Measurements from ENCODE around the gene CD74. TPM values are rescaled to one million over a fixed set of nuclear protein-coding genes. Genes with fewer than 3 reads are reported as not detected.
"Not testable (repeated sequence)": the region's sequence is repeated elsewhere in the genome, so short reads cannot be mapped to it uniquely, and the experiment has no call there.

The CD74 gene
- total RNA-seq, result 100 to 1,000 TPM; 255 to 433 TPM
- long read RNA-seq, transcript CD74-201 (9 exons, 981 nt), result minor isoform, 29 of 147 reads
- long read RNA-seq, transcript CD74-202 (8 exons, 1,449 nt), result major isoform, 113 of 147 reads
- long read RNA-seq, partial matches to known transcripts, result 5 of 147 reads
- long read RNA-seq, other reads (novel, unspliced or antisense), result 0 of 147 reads

DNA sequence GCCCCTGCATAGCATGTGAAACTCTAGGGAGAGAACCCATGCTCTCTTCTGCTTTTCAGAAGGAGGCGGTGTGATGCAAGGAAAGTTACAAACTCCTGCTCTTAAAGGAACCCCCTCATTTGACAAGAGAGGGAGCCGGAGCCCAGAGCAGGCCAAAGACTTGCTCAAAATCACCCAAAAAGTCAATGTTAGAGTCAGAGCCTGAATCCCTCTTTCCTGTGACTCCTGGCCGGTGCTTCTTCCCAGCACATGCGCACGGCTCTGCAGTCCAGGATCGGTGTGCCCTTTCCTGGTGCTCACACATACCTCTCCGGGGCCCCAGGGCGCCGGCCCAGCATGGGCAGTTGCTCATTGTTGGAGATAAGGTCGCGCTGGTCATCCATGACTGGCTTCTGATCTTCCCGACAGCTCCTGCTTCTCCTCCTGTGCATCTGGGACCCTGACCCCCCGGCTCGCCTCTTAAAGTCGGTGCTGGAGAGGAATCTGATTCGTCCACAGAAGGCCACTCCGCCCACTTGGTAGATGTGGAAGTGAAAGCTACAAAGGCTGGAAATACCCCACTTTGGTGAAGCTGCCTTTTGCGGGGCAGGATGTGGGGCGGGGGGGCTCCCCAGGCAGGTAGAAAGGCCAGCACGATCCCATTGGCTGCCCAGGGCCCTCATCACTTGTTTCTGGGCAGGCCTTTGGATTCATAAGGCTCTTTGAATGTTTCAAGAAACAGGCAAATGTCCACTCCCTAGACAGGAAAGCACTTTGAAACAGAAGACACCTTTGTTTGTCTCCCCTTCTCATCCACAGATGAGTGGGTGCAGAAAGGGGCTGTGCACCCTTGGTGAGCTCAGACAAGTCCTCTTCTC, at the start of gene CD74:
TSS of gene CD74 (minus strand) at position 592 of the 857 bp plus-strand sequence. CDS start at position 431, 161 bp downstream.
- DNase-seq, result peak; percentile 84
- intact Hi-C loops (cut with DNase I), result no loop called here
- ATAC-seq, result peak; percentile 74 to 75

DNA sequence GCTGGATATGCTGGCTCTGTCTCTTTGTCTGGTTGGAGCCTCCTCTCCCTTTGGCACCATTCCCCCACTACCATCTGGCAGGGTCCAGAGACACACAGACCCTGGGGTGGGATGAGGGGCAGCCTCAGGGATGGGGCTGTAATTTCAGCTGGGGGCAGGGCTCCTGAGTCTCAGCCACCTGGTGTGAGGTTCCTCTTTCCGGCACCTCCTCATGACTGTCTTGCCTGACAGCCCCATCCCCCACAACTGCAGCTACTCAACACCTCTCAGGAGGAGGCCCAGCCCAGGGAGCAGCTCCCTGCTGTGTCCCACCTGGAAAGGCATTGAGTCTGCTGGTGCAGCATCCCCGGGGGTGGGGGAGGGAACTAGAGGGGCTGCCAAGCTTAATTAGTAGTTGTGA, 48.5 kb upstream of the CD74 start:
- intact Hi-C loops (cut with DNase I), result loop anchor here in 1 of 2 donors (5.0 kb wide), 1 partner anchor 81 kb away; no protein-coding TSS in a partner anchor
- no peak for DNase-seq
- ATAC-seq, result no peak

DNA sequence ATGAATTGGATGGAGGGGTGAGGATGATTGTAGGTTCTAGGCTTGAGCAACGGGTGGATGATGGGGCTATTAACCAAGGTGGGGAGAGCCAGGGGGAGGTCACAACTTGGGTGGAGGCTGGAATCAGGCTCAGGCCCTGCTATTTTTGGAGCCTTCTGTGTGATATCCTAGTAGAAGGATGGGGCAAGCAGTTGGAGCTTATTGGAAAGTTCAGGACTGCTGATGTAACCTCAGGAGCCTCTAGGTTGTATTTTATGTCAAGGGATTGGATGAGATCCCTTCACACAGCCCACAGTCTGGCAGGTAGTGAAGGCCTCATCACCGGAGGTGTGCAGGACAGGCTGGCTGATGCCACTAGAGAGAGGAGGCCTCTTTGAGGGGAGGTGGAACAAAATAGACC, 48.1 kb upstream of the CD74 start:
- DNase-seq (no peak), ATAC-seq (no peak)
- intact Hi-C loops (cut with DNase I), result loop anchor here in 1 of 2 donors (5.0 kb wide), 1 partner anchor 82 kb away; no protein-coding TSS in a partner anchor

DNA sequence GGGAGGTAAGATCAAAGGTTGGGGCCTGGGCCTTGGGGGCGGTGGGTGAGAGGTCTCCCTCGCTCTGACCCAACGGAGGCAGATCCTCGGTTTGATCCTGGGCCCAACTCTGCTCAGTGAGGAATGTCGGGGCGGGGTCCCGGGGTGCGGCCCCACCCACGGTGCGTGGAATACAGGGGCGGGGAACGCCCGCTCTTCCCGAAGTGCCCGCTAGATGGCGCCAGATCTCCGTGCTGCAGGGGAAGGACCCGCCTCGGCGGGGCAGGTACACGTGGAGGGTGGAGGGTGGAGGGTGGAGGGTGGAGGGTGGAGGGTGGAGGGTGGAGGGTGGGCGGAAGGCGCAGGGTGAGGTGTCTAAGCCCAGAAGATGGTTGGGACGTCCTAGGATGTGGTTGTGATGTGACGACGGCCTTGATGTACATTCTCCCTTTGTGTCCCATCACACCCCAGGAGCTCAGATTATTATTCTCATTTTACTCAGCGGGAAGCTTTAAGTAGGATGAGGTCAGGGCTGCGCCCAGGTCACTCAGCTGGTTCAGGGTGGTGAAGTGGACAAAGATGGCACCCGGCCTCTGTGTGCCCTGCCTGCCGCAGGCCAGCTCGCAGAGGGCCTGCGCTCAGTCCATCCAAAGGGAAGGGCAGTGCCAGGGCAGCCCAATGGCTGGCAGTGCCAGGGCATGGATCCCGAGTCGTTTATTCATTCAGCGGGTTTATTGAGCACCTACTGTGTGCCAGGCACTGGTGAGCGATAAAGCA, 46.3 kb upstream of the CD74 start:
- intact Hi-C loops (cut with DNase I), result loop anchor here in 1 of 2 donors (1.0 to 10.0 kb wide), 3 partner anchors 64 to 246 kb away; partner anchors contain the start of gene RBM22
- ATAC-seq (peak; percentile 94 to 95), DNase-seq (peak; percentile 84)

DNA sequence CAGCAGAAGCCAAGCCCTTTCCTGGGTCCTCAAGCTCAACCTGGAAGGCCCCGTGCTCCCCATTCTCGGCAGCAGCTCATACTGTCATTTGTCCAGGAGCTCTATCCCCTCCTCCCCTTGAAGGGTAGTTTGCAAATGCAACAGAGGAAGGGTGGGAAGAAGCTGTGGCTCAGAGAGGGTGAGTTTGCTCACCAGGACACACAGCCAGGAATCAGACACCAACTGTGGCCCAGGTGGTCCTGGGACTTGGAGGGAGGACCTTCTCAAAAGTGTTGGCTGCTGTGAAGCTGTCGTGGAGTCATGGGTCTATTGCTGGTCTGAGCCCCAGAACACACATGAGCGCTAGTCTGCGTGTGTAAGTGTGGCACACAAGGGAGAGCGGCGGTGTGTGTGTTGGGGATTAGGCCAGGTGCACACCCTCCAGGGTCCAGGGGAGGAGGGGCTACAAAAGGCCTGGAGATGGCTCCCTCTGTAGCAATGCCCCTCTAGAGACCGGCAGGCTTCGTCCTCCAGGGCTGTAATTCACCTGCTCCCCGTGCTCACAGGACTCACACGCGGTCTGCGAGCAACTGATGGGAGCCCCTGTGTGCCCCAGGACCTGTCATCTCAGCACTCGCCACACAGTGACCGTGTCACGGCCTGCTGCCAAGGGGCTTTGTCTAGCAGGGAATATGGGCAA, 45.0 kb upstream of the CD74 start:
- no peak for ATAC-seq
- no peak for DNase-seq
- intact Hi-C loops (cut with DNase I), result loop anchor here in 1 of 2 donors (2.0 to 10.0 kb wide), 2 partner anchors 87 to 247 kb away; partner anchors contain the start of gene RBM22

DNA sequence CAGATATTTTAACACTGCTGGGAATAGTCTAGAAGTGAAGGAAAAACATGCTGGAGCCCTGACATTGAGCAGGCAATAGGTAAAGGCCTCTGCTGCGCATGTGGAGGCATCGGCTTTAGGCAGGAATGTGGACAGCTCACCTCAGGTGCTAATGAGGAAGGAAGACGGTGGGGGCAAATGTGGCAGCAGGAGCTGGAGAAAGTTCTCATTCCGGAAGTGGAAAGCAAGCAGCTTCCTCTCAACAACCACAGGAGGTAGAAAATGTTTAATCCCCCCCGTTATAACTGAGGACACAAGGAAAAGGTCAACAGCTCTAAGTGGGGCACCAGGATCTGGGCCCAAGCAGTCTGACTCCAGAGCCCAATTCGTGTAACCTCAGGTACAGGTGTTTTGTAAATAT, 44.4 kb upstream of the CD74 start:
- intact Hi-C loops (cut with DNase I), result loop anchor here in 1 of 2 donors (10.0 kb wide), 1 partner anchor 248 kb away; the partner anchor contains the start of gene RBM22
- DNase-seq (no peak), ATAC-seq (no peak)

DNA sequence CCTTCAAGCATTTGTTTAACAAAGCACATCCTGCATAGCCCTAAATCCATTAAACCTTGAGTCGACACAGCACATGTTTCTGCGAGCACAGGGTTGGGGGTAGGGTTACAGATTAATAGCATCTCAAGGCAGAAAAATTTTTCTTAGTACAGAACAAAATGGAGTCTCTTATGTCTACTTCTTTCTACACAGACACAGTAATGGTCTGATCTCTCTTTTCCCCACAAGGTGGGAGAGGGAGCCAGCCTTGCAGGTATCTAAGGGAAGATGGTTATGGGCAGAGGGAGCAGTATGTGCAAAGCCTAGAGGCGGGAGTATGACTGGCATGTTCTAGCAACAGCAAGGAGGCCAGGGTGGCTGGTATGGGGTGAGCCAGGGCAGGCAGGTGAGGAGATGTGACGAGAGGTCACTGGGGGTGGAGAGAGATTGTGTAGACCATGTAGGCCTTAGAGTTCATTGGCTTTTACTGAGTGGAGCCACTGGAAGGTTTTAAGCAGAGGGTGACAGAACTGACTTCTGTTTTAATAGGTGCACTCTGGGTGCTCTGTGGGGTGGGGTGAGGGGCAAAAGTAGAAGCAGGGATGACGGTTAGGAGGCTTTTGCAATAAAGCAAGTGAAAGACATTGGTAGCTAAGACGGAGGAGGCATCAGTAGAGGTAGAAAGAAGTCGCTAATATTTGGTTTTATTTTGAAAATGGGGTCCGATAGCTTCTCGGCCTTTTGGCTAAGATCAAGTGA, 42.0 kb upstream of the CD74 start:
- intact Hi-C loops (cut with DNase I), result loop anchor here in 1 of 2 donors (10.0 kb wide), 1 partner anchor 250 kb away; the partner anchor contains the start of gene RBM22
- ATAC-seq, result no peak
- DNase-seq, result no peak

DNA sequence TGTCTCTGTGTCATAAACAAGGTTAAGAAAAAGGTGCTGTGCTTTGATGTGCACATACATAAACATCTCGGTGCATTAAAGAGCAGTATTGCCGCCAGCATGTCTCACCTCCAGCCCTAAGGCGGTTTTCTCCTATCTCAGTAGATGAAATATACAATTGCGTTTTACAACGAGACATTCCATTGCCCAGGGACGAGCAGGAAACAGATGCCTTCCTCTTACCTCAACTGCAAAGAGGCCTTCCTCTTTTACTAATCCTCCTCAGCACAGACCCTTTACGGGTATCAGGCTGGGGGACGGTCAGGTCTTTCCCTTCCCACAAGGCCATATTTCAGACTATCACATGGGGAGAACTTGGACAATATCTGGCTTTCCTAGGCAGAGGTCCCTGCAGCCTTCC, 41.3 kb upstream of the CD74 start:
- not testable (repeated sequence) for ATAC-seq, DNase-seq
- intact Hi-C loops (cut with DNase I), result loop anchor here in 1 of 2 donors (10.0 kb wide), 1 partner anchor 251 kb away; the partner anchor contains the start of gene RBM22

DNA sequence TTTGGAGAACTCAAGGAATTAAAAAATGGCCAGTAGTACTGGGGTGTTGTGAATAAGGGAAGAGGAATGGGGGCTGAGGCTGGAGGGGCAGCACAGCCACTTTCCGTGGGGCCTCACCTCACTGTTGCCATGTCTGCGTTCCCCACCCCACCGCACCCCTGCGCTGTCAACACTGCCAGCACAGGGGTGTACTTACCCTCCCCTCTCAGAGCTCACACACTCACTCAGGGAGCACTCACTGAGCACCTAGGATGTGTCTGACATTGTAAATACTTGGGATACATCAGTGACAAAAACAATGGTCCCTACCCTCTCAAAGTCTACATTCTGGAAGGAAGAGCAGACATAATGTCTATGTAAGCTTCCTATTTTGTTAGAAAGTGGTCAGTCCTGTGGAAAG, 40.2 kb upstream of the CD74 start:
- no peak for DNase-seq
- ATAC-seq, result no peak
- intact Hi-C loops (cut with DNase I), result loop anchor here in 1 of 2 donors (10.0 kb wide), 1 partner anchor 252 kb away; the partner anchor contains the start of gene RBM22

DNA sequence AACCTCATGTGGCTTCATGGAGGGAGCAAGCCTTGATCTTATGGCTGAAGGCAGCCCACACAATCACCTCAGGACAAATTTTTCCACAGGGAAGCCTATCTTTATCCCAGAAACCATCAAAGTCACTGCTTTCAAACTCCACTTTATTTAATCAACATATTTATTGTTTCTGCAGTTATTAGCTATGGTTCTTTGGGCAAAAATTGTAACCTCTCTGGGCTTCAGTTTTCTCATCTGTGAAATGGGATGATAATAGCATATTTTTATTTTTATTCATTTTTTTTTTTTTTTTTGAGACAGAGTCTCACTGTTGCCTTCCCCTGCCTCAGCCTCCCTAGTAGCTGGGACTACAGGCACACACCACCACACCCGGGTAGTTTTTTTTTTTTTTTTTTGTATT, 38.9 kb upstream of the CD74 start:
- intact Hi-C loops (cut with DNase I), result loop anchor here in 1 of 2 donors (10.0 kb wide), 1 partner anchor 253 kb away; the partner anchor contains the start of gene RBM22
- DNase-seq (no peak), ATAC-seq (no peak)

DNA sequence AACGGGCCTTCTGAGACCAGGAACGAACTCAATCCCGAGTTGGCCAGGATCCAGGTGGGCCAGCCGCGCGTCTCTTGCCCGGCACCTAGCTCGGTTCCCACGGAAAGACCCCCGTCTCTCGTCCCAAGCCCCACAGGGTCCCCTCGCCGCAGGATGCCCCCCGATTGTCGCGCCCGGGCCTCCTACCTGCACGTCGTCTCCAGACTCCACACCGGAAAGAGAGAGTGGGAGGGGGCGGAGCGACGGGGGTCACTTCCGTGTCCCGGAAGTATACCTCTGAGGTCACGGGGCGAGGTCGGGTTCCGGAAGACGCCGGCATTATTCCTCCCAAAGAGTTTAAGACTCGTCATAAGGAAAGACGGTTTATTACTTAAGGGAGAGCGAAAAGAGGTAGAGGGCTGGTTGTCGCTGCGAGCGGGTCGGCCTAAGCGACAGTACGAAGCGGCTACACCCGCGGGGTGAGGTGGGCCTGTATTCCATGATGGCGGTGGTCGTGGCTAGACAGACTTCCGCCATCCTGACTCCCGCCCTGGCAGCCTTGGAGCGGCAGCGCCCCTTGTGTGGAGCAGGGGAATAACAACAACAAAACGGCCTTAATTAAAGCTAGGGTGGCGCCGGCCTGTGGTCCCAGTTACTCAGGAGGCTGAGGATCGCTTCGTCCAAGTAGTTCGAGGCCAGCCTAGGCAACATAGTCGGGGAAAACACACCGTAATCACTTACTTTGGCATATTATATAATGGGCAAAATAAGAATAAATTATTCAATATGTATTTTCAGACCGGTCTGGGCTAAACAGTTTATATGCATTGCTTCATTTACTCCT, 37.0 kb upstream of the CD74 start, which contains the start of gene RPS14:
TSS of gene RPS14 (minus strand) at position 223 of the 823 bp plus-strand sequence. CDS start 2,006 bp downstream, outside the sequence.
- ATAC-seq, result peak; percentile 97
- DNase-seq, result peak; percentile 96
- intact Hi-C loops (cut with DNase I), result loop anchor here in 1 of 2 donors (10.0 kb wide), 1 partner anchor 255 kb away; the partner anchor contains the start of gene RBM22

DNA sequence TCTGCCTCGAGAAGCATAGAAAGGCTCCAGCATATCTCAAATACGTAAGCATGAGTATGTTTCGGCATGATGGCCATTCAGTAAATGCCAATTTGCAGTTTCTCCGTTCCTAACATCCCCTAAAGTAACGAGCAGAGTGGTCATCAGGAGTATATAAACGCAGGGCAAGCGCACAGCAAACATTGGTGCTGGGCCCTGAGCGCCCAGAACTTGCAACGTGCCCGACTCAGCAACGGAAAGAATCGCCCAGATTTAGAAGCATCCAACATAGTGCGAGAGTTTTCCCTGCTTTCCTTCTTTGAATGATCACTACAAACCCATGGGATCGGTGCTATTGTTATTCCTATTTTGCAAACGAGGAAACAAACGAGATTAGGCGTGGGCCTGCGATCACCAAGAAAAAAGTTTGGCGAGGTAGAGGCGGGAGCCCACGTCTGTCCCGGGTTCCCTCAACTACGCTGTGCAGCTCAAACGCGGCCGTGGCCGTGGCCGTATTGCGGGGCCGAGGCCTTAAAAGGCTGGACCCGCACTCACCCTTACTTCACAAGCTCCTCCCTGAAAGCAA, 36.3 kb upstream of the CD74 start:
- ATAC-seq, result peak; percentile 69 to 72
- intact Hi-C loops (cut with DNase I), result no loop called here
- DNase-seq, result no peak

DNA sequence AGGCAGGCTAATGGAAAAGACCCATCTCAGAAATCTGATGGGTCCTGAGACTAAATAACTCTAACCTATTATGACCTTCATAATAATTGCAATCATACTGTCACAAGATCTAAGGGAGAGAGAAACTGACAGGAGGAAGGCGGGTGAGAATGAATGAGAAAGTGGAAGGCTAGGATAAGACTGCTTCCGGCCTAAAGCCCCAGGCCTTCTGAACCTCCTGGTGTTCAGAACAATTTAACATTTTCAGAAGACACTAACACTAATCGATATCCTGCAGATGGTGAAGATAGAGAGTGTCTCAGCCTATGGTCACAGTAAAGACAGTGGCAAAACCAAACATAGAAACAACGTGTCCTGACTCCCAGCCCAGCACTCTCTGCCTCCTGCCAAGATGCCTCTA, 35.6 kb upstream of the CD74 start:
- no peak for DNase-seq
- intact Hi-C loops (cut with DNase I), result no loop called here

DNA sequence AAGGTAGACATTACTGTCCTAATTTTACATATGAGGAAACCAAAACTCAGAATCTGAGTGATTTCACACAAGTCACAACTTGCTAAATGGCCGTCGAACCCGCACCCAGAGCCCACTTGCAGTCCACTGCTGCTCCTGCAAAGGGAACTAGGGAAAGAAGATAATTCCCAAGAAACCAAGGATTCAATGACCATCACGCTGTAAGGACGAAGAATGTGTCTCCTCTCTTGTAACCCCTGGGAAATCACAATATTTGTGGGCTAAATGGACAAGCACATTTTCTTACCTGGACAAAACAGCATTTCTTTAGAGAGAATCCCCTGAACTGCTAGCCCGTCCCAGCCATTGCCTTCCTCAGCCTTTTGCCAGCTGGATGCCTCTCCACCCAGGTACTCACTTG, 34.5 kb upstream of the CD74 start:
- no peak for ATAC-seq
- no peak for DNase-seq
- intact Hi-C loops (cut with DNase I), result no loop called here

More for the DNA sequence above, 35.6 kb upstream of the CD74 start:
- ATAC-seq, result no peak

DNA sequence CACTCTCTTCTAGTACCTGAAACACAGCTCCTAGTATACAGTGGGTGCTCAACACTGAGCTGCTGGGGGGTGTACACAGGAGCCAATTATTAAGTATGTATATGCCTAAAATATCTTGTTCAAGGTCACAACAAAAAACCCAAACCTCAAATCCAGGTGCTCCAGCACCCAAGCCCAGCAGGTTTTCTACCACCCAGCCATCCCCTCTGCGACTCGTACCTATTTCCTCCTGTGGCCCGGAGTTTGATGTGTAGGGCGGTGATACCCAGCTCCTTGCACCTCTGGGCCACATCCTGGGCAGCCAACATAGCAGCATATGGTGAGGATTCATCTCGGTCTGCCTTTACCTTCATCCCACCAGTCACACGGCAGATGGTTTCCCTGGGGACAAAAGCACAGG, 33.9 kb upstream of the CD74 start:
- DNase-seq, result no peak
- no peak for ATAC-seq
- intact Hi-C loops (cut with DNase I), result no loop called here

DNA sequence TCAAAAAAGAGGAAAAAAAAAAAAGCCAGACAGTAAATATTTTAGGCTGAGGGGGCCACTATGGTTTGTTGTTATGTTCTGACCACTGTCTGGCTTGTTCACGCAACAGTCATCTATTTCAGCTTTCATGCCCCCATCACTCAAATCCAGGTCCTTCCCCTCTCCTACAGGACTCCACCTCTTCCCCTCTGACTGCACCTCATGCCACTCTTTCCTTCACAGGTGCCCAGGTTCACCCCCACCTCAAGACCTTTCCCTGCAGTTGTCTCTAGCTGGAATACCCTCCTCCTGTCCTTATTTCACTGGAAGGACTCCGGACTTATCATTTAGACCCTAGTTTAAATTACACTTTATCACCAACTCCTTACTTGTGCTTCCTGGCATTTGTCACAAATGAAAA, 33.4 kb upstream of the CD74 start:
- intact Hi-C loops (cut with DNase I), result no loop called here
- ATAC-seq (no peak), DNase-seq (no peak)

DNA sequence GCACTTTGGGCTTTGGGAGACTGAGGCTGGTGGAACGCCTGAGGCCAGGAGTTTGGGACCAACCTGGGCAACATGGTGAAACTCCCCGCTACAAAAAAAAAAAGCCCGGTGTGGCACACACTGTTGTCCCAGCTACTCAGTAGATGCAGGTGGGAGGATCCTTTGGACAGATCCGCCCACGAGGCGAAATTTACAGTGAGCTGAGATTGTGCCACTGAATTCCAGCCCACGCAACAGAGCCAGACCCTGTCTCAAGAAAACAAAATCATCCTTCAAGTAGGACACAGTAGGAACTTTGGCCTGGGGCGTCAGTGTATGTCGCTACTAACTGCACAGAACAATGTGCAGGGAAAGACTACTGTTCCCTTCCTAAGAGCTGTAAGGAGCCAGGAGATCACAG, 32.1 kb upstream of the CD74 start:
- ATAC-seq (no peak), DNase-seq (no peak)
- intact Hi-C loops (cut with DNase I), result no loop called here

All from left cardiac atrium (tissue), 4 donors.